GM18861 (cell line): ENCODE measurements around the gene CAPN11.
A peak's percentile ranks its signal among the peaks of the same experiment; 100 is the strongest.

Experiments
- ATAC-seq: cut with Tn5 transposase; IDR thresholded peaks from one replicate; pipeline ENCODE4 v1.9.1; 2021; ENCODE audit not compliant: unreplicated experiment

CAPN11 gene

GRCh38 chr6:44158770-44159228, at the start of gene CAPN11:
Gene CAPN11, plus strand, starts transcription at chr6:44158820. Its CDS starts 29 bp downstream, at chr6:44158849.
- ATAC-seq: no peak

- no peak for ATAC-seq
Measured at GRCh38 chr6:44109212-44109611, 49.4 kb upstream of the CAPN11 start.

- ATAC-seq: no peak
Measured at GRCh38 chr6:44110005-44110676, 48.5 kb upstream of the CAPN11 start.

GRCh38 chr6:44110966-44111365, 47.7 kb upstream of the CAPN11 start:
- no peak for ATAC-seq

GRCh38 chr6:44111434-44112417, 46.9 kb upstream of the CAPN11 start:
- ATAC-seq: no peak

- no peak for ATAC-seq
Measured at GRCh38 chr6:44113414-44113813, 45.2 kb upstream of the CAPN11 start.

GRCh38 chr6:44115866-44116265, 42.8 kb upstream of the CAPN11 start:
- no peak for ATAC-seq

- no peak for ATAC-seq
Measured at GRCh38 chr6:44116641-44117382, 41.8 kb upstream of the CAPN11 start.

GRCh38 chr6:44117397-44118128, 41.1 kb upstream of the CAPN11 start:
- no peak for ATAC-seq

GRCh38 chr6:44119704-44120262, 38.8 kb upstream of the CAPN11 start:
- no peak for ATAC-seq

- no peak for ATAC-seq
Measured at GRCh38 chr6:44120692-44121443, 37.8 kb upstream of the CAPN11 start.

- no peak for ATAC-seq
Measured at GRCh38 chr6:44122801-44123200, 35.8 kb upstream of the CAPN11 start.

GRCh38 chr6:44123544-44123943, 35.1 kb upstream of the CAPN11 start:
- ATAC-seq: no peak

- ATAC-seq: no peak
Measured at GRCh38 chr6:44126320-44127149, 32.1 kb upstream of the CAPN11 start.

GRCh38 chr6:44127186-44128019, 31.2 kb upstream of the CAPN11 start, which contains the start of the genes MRPL14 and TMEM63B:
Gene MRPL14, minus strand, starts transcription at chr6:44127452. Its CDS starts 10,841 bp downstream, at chr6:44116611.
Gene TMEM63B, plus strand, starts transcription at chr6:44127554. Its CDS starts 7,031 bp downstream, at chr6:44134585.
- ATAC-seq: peak; percentile 38

GRCh38 chr6:44128020-44128917, 30.4 kb upstream of the CAPN11 start:
- ATAC-seq: no peak
